Glutamatergic neuron (in vitro differentiated cells): ENCODE data around the gene ABCC9. TPM values are rescaled to one million over a fixed set of nuclear protein-coding genes. Genes with fewer than 3 reads are reported as not detected.
"Not testable (repeated sequence)": the region's sequence is repeated elsewhere in the genome, so short reads cannot be mapped to it uniquely, and the experiment has no call there.

Experiments
- DNase-seq: peaks from one replicate; pipeline ENCODE4 v3.0.0; 2022
- H3K27ac Mint-ChIP-seq: one replicate; pipeline ENCODE4 v1.8.0; 2020; ENCODE audit warnings: mild to moderate bottlenecking, mixed read lengths, inconsistent platforms; ENCODE audit not compliant: unreplicated experiment
- H3K27me3 Mint-ChIP-seq: one replicate; pipeline ENCODE4 v1.8.0; 2020; ENCODE audit warnings: mild to moderate bottlenecking, moderate library complexity, mixed read lengths, inconsistent platforms; ENCODE audit not compliant: unreplicated experiment
- H3K36me3 Mint-ChIP-seq: one replicate; pipeline ENCODE4 v1.8.0; 2020; ENCODE audit warnings: mild to moderate bottlenecking, mixed read lengths, inconsistent platforms; ENCODE audit not compliant: unreplicated experiment
- H3K4me1 Mint-ChIP-seq: one replicate; pipeline ENCODE4 v1.8.0; 2020; ENCODE audit warnings: mild to moderate bottlenecking, low read depth, mixed read lengths, inconsistent platforms; ENCODE audit not compliant: unreplicated experiment
- H3K4me3 Mint-ChIP-seq: one replicate; pipeline ENCODE4 v1.8.0; 2020; ENCODE audit warnings: mild to moderate bottlenecking, mixed read lengths, inconsistent platforms; ENCODE audit not compliant: unreplicated experiment
- H3K9me3 Mint-ChIP-seq: one replicate; pipeline ENCODE4 v1.8.0; 2020; ENCODE audit warnings: mild to moderate bottlenecking, moderate library complexity, mixed read lengths, inconsistent platforms; ENCODE audit not compliant: unreplicated experiment
- total RNA-seq: library from RNA; stranded (reverse); fragmentation: NEBNext Ultra II Directional; extraction: Animal tissue kit (Norgen Biotek cat#: 25700); gene quantifications from one replicate; pipeline ENCODE4 v1.2.1, GENCODE V29; 2021; ENCODE audit not compliant: unreplicated experiment
- TF ChIP-seq, protein P1 (sequence below): fragments of 200-600 bp; sonication (generic); IDR thresholded peaks from one replicate; pipeline ENCODE4 v1.5.0; 2021; ENCODE audit not compliant: partially characterized antibody, unreplicated experiment

ABCC9 gene
- total RNA-seq, 1 donor from 2014 or later = 17.7 TPM

DNA sequence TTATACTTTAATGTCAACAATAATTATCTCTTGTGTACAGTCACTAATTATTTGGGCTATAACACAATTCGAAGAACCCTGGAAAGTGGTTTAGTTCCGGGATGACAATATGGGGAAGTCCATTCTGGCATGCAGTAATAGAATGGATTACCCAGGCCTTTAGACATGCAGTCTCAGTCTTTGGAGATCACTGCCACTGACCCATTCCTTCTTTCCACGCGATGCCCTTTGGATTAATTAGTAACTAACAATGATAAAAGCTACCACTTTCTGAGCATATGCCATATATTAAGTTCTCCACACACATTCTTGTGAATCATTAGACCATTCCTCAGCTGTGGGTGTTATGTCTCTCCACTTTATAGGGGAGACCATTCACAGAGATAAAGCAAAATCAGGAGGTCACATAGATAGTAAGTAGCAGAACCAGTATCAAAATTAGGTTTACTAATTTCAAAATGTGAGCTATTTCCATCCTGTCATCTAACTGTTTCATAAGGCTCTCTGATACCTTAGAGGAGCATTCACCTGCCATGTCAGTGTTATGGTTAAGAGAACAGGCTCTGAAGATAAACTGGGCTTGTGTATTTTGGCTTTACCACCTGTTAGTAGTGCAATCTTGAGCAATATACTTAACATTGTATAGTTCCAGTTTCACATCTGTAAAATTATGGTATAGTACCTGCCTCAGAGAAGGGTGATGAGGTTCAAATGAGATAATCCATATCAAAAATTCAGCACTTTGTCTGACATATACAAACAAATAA is 139.5 kb downstream of the ABCC9 start:
- Mint-ChIP-seq H3K36me3 (no peaks in the 10 kb centered on the region), H3K4me3 (no peak overlapping the region), H3K27ac (no peak overlapping the region), H3K27me3 (no peaks in the 10 kb centered on the region), H3K4me1 (no peaks in the 10 kb centered on the region), H3K9me3 (no peaks in the 10 kb centered on the region)
- no peak for DNase-seq
- TF ChIP-seq, protein P1, sequence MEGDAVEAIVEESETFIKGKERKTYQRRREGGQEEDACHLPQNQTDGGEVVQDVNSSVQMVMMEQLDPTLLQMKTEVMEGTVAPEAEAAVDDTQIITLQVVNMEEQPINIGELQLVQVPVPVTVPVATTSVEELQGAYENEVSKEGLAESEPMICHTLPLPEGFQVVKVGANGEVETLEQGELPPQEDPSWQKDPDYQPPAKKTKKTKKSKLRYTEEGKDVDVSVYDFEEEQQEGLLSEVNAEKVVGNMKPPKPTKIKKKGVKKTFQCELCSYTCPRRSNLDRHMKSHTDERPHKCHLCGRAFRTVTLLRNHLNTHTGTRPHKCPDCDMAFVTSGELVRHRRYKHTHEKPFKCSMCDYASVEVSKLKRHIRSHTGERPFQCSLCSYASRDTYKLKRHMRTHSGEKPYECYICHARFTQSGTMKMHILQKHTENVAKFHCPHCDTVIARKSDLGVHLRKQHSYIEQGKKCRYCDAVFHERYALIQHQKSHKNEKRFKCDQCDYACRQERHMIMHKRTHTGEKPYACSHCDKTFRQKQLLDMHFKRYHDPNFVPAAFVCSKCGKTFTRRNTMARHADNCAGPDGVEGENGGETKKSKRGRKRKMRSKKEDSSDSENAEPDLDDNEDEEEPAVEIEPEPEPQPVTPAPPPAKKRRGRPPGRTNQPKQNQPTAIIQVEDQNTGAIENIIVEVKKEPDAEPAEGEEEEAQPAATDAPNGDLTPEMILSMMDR = no peak

DNA sequence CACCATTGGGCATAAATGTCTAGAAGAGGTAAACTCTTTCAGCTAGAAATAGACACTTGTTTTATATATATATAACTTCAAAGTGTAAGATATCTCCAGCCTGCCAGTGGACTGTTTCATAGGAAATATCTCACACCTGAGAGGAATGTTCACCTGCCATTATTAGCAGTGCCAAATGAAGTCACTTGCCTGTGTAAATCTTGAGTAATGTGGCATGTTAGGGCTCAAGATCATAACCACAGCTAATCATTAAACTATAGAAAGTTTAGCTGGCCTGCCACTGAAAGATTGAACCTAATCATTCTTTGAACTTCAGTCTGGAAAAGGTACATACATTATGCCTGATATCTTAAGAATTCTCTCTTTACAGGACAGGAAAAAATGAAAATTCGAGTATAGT is 141.2 kb downstream of the ABCC9 start:
- no peaks in the 10 kb centered on the region for H3K4me1 Mint-ChIP-seq
- no peak overlapping the region for H3K27ac Mint-ChIP-seq
- H3K4me3 Mint-ChIP-seq = no peak overlapping the region
- peaks cover 2% of the 10 kb centered on the region for H3K9me3 Mint-ChIP-seq
- no peaks in the 10 kb centered on the region for H3K27me3 Mint-ChIP-seq
- H3K36me3 Mint-ChIP-seq = peaks cover 5% of the 10 kb centered on the region
- DNase-seq = no peak
- TF ChIP-seq, protein P1 = no peak

DNA sequence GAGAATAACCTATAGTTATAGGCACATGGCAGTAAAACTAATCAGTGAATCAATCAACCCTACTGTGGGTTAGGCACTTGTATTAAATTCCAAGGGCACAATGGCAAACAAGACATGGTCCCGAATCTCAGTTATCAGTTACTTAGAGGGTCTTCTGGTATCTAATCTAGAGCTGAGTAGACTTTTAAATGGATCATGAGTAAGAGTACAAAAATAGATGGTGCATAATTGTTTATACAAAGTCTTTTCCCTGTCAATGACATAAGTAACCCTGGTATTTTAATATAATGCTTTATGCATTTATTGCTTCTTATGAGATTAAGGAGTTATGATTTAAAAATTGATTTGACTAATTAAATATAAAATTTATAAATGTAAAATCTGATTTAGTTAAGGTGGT is 143.7 kb downstream of the ABCC9 start:
- H3K4me3 Mint-ChIP-seq = no peak overlapping the region
- peaks cover 6% of the 10 kb centered on the region for H3K36me3 Mint-ChIP-seq
- H3K27me3 Mint-ChIP-seq = peaks cover 2% of the 10 kb centered on the region
- no peak for DNase-seq
- no peaks in the 10 kb centered on the region for H3K4me1 Mint-ChIP-seq
- TF ChIP-seq, protein P1 = no peak
- H3K9me3 Mint-ChIP-seq = peaks cover 2% of the 10 kb centered on the region
- H3K27ac Mint-ChIP-seq = no peak overlapping the region

DNA sequence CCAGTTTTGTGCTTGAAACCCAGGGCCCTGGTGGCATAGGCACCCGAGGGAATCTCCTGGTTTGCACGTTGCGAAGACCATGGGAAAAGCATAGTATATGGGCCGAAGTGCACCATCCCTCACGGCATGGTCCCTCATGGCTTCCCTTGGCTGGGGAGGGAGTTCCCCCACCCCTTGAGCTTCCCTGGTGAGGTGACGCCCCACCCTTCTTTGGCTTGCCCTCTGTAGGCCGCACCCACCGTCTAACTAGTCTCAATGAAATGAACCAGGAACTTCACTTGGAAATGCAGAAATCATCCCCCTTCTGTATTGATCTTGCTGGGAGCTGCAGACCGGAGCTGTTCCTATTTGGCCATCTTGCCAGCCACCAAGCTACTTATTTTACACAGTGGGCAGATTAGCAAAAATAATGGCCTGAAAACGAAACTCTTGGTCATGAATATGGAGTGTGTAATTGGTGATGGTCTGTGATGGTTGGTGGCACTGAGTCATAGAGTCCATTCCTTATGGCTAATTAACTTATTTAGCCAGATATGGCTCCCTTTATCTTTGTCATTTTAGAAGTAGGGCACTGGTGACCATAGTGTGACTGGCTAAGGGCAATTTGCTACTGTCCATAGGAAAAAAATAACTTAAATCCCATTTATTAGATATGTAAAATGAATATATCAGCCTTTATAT is 145.4 kb downstream of the ABCC9 start:
- H3K4me1 Mint-ChIP-seq = no peaks in the 10 kb centered on the region
- TF ChIP-seq, protein P1 = no peak
- H3K36me3 Mint-ChIP-seq = peaks cover 9% of the 10 kb centered on the region
- H3K27ac Mint-ChIP-seq = no peak overlapping the region
- H3K9me3 Mint-ChIP-seq = peaks cover 2% of the 10 kb centered on the region
- H3K4me3 Mint-ChIP-seq = no peak overlapping the region
- no peak for DNase-seq
- peaks cover 2% of the 10 kb centered on the region for H3K27me3 Mint-ChIP-seq

DNA sequence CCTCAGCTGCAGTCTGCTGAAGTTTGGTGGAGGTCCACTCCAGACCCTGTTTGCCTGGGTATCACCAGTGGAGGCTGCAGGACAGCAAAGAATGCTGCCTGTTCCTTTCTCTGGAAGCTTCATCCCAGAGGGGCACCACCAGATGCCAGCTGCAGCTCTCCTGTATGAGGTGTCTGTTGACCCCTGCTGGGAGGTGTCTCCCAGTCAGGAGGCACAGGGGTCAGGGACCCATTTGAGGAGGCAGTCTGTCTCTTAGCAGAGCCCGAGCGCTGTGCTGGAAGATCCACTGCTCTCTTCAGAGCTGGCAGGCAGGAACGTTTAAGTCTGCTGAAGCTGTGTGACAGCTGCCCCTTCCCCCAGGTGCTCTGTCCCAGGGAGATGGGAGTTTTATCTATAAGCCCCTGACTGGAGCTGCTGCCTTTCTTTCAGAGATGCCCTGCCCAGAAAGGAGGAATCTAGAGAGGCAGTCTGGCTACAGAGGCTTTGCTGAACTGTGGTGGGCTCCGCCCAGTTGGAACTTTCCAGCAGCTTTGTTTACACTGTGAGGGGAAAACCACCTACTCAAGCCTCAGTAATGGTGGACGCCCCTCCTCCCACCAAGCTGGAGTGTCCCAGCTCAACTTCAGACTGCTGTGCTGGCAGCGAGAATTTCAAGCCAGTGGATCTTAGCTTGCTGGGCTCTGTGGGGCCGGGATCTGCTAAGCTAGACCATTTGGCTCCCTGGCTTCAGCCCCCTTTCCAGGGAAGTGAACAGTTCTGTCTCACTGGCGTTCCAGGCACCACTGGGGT is 146.2 kb downstream of the ABCC9 start:
- not testable (repeated sequence) for DNase-seq, H3K4me1 Mint-ChIP-seq, H3K27me3 Mint-ChIP-seq, H3K27ac Mint-ChIP-seq, H3K36me3 Mint-ChIP-seq, H3K4me3 Mint-ChIP-seq, H3K9me3 Mint-ChIP-seq

DNA sequence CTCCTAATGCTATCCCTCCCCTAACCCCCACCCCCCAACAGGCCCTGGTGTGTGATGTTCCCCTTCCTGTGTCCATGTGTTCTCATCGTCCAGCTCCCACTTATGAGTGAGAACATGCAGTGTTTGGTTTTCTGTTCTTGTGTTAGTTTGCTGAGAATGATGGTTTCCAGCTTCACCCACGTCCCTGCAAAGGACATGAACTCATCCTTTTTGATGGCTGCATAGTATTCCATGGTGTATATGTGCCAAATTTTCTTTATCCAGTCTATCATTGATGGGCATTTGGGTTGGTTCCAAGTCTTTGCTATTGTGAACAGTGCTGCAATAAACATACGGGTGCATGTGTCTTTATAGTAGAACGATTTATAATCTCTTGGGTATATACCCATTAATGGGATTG is 151.5 kb downstream of the ABCC9 start:
- not testable (repeated sequence) for DNase-seq, H3K27ac Mint-ChIP-seq, H3K36me3 Mint-ChIP-seq, H3K9me3 Mint-ChIP-seq, H3K27me3 Mint-ChIP-seq, H3K4me1 Mint-ChIP-seq, H3K4me3 Mint-ChIP-seq
